Sigmoid colon (tissue), 4 donors: ENCODE measurements around the gene SPATA6.

Experiments used
- POLR2A ChIP-seq, 2 donors: fragments of 450-650 bp; IDR thresholded peaks; one replicate each; pipeline ENCODE4 v1.6.1; 2016; ENCODE audit warnings: antibody characterized with exemption in 2 of 2, mild to moderate bottlenecking in 2 of 2, moderate library complexity in 2 of 2
- POLR2AphosphoS5 ChIP-seq, 4 donors: sonication (generic); formaldehyde crosslinking; IDR thresholded peaks; one replicate each; pipeline ENCODE4 v1.6.1; 2017; ENCODE audit warnings: antibody characterized with exemption in 4 of 4
- TF ChIP-seq, protein P1 (sequence below), 4 experiments: fragments of 450-650 bp in 3 of 4; fragments of 200-600 bp in 1 of 4; IDR thresholded peaks; one replicate each; pipeline ENCODE4 v1.5.1; 2016 to 2019; ENCODE audit warnings: antibody characterized with exemption in 4 of 4, mild to moderate bottlenecking in 3 of 4, moderate library complexity in 2 of 4

DNA sequence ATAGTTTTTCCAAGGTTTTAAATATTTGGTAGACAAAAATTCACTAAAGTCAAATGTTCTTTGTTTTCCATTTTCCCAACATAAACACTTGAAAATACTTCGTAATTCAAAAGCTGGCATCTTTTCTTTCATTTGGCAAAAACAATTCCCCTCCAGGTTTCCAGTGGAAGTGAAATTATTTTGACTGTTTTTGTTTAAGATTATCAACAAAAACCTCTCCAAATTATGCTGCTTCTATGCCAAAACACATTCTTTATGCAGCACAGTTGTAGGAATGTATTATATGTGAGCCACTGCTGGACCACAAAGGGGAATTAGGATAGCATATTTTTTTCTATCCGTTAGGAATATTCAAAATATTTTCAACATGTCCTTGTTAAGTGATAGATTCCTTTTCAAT, 205.4 kb downstream of the SPATA6 start:
- TF ChIP-seq, protein P1, sequence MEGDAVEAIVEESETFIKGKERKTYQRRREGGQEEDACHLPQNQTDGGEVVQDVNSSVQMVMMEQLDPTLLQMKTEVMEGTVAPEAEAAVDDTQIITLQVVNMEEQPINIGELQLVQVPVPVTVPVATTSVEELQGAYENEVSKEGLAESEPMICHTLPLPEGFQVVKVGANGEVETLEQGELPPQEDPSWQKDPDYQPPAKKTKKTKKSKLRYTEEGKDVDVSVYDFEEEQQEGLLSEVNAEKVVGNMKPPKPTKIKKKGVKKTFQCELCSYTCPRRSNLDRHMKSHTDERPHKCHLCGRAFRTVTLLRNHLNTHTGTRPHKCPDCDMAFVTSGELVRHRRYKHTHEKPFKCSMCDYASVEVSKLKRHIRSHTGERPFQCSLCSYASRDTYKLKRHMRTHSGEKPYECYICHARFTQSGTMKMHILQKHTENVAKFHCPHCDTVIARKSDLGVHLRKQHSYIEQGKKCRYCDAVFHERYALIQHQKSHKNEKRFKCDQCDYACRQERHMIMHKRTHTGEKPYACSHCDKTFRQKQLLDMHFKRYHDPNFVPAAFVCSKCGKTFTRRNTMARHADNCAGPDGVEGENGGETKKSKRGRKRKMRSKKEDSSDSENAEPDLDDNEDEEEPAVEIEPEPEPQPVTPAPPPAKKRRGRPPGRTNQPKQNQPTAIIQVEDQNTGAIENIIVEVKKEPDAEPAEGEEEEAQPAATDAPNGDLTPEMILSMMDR (IDR thresholded peaks at IDR 0.05): no peak
- no peak for TF ChIP-seq POLR2A (IDR thresholded peaks at IDR 0.05)
- TF ChIP-seq POLR2AphosphoS5 (IDR thresholded peaks at IDR 0.05): no peak
